ENCODE results near the gene PPP3R2. TPM values are rescaled to one million over a fixed set of nuclear protein-coding genes. Genes with fewer than 3 reads are reported as not detected.
"Not testable (repeated sequence)": the region's sequence is repeated elsewhere in the genome, so short reads cannot be mapped to it uniquely, and the experiment has no call there.

Gene PPP3R2
- total and polyA plus RNA-seq, 2 donors from 2014 or later = not detected

DNA sequence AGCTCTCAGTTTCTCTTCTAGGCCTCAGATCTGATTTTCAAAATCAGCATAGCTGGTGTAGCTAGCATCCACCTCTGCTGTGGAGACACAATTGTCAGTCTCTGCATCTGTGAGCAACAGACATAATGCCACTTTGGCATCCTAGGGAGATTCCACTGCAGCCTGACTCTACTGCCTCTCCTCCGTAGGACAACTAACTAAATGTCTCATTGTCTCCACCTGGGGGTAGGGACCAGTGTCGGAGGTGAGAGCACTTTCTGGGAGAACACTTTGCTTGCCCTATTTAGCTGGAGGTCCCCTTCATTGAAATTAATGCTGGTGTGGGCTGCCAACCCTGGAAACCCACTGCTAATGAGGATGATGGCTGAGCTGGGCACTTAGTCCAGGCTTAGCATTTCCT, 1.4 kb downstream of the PPP3R2 start:
- TF ChIP-seq, protein P1, sequence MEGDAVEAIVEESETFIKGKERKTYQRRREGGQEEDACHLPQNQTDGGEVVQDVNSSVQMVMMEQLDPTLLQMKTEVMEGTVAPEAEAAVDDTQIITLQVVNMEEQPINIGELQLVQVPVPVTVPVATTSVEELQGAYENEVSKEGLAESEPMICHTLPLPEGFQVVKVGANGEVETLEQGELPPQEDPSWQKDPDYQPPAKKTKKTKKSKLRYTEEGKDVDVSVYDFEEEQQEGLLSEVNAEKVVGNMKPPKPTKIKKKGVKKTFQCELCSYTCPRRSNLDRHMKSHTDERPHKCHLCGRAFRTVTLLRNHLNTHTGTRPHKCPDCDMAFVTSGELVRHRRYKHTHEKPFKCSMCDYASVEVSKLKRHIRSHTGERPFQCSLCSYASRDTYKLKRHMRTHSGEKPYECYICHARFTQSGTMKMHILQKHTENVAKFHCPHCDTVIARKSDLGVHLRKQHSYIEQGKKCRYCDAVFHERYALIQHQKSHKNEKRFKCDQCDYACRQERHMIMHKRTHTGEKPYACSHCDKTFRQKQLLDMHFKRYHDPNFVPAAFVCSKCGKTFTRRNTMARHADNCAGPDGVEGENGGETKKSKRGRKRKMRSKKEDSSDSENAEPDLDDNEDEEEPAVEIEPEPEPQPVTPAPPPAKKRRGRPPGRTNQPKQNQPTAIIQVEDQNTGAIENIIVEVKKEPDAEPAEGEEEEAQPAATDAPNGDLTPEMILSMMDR (IDR thresholded peaks at IDR 0.05; ENCODE audit: borderline replicate concordance, extremely low read depth, insufficient read depth) = no peak
- no peak overlapping the region for H3K27ac ChIP-seq (ENCODE audit: low read depth in 2 of 2, low read length in 2 of 2)
- no peaks in the 10 kb centered on the region for H3K4me1 ChIP-seq (ENCODE audit: control insufficient read depth in 2 of 3, insufficient read depth in 2 of 3, low read depth in 1 of 3, low read length in 3 of 3)
- intact Hi-C loops (cut with DNase I) = no loop called here
- H3K4me3 ChIP-seq (ENCODE audit: low read length in 3 of 3) = no peak overlapping the region
- FAIRE-seq = no peak
- H3K36me3 ChIP-seq (ENCODE audit: control insufficient read depth in 2 of 3, insufficient read depth in 3 of 3, low read length in 3 of 3) = no peaks in the 10 kb centered on the region
- no peaks in the 10 kb centered on the region for H3K27me3 ChIP-seq (ENCODE audit: control insufficient read depth, insufficient read depth, low read length)
- no peaks in the 10 kb centered on the region for H3K9me3 ChIP-seq (ENCODE audit: control insufficient read depth in 2 of 3, insufficient read depth in 1 of 3, low read length in 3 of 3)
- no peak for DNase-seq
- H3K9ac ChIP-seq (ENCODE audit: low read length in 3 of 3) = no peak overlapping the region

DNA sequence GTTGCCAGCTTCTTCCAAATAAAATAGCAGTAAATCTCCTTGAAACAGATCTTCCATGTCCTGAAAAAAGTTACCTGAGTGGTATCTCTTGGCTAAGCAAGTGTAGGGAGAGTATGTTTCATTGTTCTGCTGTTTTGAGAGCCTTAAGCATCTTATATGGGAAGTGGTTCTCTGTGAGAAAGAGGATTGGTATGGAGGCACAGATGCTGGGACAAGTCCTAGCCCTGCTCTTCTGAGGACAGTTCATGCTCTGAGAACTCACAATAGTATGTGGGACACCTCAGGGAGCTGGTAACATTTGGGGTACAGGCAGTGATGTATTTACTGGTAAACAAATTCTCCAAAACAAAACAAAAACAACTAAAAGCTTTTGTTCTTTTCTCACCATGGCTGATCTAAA, 2.0 kb downstream of the PPP3R2 start:
- FAIRE-seq (no peak), DNase-seq (no peak)
- no peaks in the 10 kb centered on the region for H3K4me1 ChIP-seq (ENCODE audit: control insufficient read depth in 2 of 3, insufficient read depth in 2 of 3, low read depth in 1 of 3, low read length in 3 of 3)
- no peak overlapping the region for H3K27ac ChIP-seq (ENCODE audit: low read depth in 2 of 2, low read length in 2 of 2)
- intact Hi-C loops (cut with DNase I) = no loop called here
- H3K36me3 ChIP-seq (ENCODE audit: control insufficient read depth in 2 of 3, insufficient read depth in 3 of 3, low read length in 3 of 3) = no peaks in the 10 kb centered on the region
- no peak overlapping the region for H3K4me3 ChIP-seq (ENCODE audit: low read length in 3 of 3)
- TF ChIP-seq, protein P1 (IDR thresholded peaks at IDR 0.05; ENCODE audit: borderline replicate concordance, extremely low read depth, insufficient read depth) = no peak
- no peaks in the 10 kb centered on the region for H3K9me3 ChIP-seq (ENCODE audit: control insufficient read depth in 2 of 3, insufficient read depth in 1 of 3, low read length in 3 of 3)
- no peak overlapping the region for H3K9ac ChIP-seq (ENCODE audit: low read length in 3 of 3)
- H3K27me3 ChIP-seq (ENCODE audit: control insufficient read depth, insufficient read depth, low read length) = no peaks in the 10 kb centered on the region

DNA sequence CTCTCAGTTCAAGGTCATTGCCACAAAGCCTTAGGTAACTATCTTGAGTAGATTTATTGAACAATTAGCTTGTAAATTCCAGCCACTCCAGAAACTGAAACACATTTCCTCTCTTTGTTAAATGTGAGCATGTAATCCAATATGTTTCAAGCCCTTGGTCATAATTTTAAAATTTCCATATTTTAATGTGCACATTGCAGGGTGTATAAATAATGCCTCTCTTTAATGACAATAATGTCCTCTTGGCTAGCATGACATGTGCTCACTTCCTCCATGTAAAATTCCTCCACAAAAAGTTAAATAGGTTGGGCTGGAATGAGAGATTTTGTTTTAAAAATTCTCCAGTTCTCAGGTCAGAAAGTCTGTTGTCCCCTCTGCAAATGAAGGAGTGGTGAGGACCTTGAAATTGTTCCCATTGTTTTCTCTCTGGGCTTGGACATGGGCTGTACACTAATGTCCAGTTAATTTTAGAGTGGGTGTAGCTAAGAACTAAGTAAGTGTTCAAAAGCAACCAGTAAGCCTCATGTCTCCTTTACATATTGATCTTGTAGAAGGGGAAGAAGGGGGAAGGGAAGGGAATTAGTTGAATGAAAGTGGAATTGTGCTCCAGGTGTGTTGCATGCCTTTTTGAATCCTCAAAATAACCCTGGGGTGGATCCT, 2.9 kb downstream of the PPP3R2 start:
- Histone ChIP-seq H3K4me1 (ENCODE audit: control insufficient read depth in 2 of 3, insufficient read depth in 2 of 3, low read depth in 1 of 3, low read length in 3 of 3) (no peaks in the 10 kb centered on the region), H3K9me3 (ENCODE audit: control insufficient read depth in 2 of 3, insufficient read depth in 1 of 3, low read length in 3 of 3) (no peaks in the 10 kb centered on the region), H3K9ac (ENCODE audit: low read length in 3 of 3) (no peak overlapping the region), H3K36me3 (ENCODE audit: control insufficient read depth in 2 of 3, insufficient read depth in 3 of 3, low read length in 3 of 3) (no peaks in the 10 kb centered on the region), H3K27me3 (ENCODE audit: control insufficient read depth, insufficient read depth, low read length) (no peaks in the 10 kb centered on the region), H3K4me3 (ENCODE audit: low read length in 3 of 3) (no peak overlapping the region), H3K27ac (ENCODE audit: low read depth in 2 of 2, low read length in 2 of 2) (no peak overlapping the region)
- intact Hi-C loops (cut with DNase I) = no loop called here
- FAIRE-seq = no peak
- TF ChIP-seq, protein P1 (IDR thresholded peaks at IDR 0.05; ENCODE audit: borderline replicate concordance, extremely low read depth, insufficient read depth) = no peak
- DNase-seq = no peak

DNA sequence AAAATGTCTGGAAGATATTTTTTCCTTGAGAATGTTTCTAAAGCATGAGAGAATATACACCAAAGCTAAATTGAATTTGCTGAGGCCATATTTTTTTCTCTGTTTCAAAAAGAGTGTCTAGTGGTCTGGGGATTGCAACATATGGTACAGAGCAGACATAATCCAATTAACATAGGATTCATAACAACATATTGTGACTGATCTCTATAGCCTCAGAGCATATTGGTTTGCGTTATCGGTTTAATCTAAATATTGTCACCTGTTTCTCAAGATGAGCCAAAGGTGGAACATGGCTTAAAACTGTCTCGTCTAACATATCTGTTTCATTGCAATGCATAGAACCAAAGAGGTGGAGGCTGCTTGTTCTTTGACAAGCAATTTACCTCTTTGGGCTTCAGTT, 3.9 kb downstream of the PPP3R2 start:
- Histone ChIP-seq H3K36me3 (ENCODE audit: control insufficient read depth in 2 of 3, insufficient read depth in 3 of 3, low read length in 3 of 3) (no peaks in the 10 kb centered on the region), H3K4me3 (ENCODE audit: low read length in 3 of 3) (no peak overlapping the region), H3K9me3 (ENCODE audit: control insufficient read depth in 2 of 3, insufficient read depth in 1 of 3, low read length in 3 of 3) (no peaks in the 10 kb centered on the region), H3K27ac (ENCODE audit: low read depth in 2 of 2, low read length in 2 of 2) (no peak overlapping the region), H3K27me3 (ENCODE audit: control insufficient read depth, insufficient read depth, low read length) (no peaks in the 10 kb centered on the region), H3K4me1 (ENCODE audit: control insufficient read depth in 2 of 3, insufficient read depth in 2 of 3, low read depth in 1 of 3, low read length in 3 of 3) (no peaks in the 10 kb centered on the region), H3K9ac (ENCODE audit: low read length in 3 of 3) (no peak overlapping the region)
- FAIRE-seq = no peak
- DNase-seq = no peak
- TF ChIP-seq, protein P1 (IDR thresholded peaks at IDR 0.05; ENCODE audit: borderline replicate concordance, extremely low read depth, insufficient read depth) = no peak
- intact Hi-C loops (cut with DNase I) = no loop called here

DNA sequence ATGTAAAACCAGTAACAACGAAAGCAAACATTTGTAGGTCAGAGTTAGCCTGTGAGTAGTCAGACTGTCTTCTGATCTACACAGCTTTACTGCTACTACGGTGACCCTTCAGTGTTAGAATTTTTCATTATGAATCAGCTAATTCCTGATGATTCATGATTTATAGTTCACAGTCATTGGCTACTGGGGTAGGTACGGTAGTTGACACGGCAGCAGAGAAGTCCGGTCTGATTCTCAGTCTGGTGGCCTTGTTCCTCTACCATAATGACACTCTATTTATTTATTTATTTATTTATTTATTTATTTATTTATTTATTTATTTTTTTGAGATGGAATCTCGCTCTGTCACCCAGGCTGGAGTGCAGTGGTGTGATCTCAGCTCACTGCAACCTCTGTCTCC, 4.7 kb downstream of the PPP3R2 start:
- H3K9me3 ChIP-seq (ENCODE audit: control insufficient read depth in 2 of 3, insufficient read depth in 1 of 3, low read length in 3 of 3); H3K27me3 ChIP-seq (ENCODE audit: control insufficient read depth, insufficient read depth, low read length); FAIRE-seq; H3K9ac ChIP-seq (ENCODE audit: low read length in 3 of 3); H3K36me3 ChIP-seq (ENCODE audit: control insufficient read depth in 2 of 3, insufficient read depth in 3 of 3, low read length in 3 of 3); H3K27ac ChIP-seq (ENCODE audit: low read depth in 2 of 2, low read length in 2 of 2); DNase-seq; H3K4me3 ChIP-seq (ENCODE audit: low read length in 3 of 3); intact Hi-C loops (cut with DNase I); H3K4me1 ChIP-seq (ENCODE audit: control insufficient read depth in 2 of 3, insufficient read depth in 2 of 3, low read depth in 1 of 3, low read length in 3 of 3): not testable (repeated sequence)

Measured in kidney (tissue), 14 donors.